ENCODE measurements around the gene PODN. TPM values are rescaled to one million over a fixed set of nuclear protein-coding genes. Genes with fewer than 3 reads are reported as not detected.
A peak's percentile ranks its signal among the peaks of the same experiment; 100 is the strongest.

The PODN gene
- total and polyA plus RNA-seq, 5 donors = 36.5 to 62.4 (median 41.6) TPM

GRCh38 chr1:53110370-53111072, 48.5 kb downstream of the PODN start:
- H3K9me3 ChIP-seq (ENCODE audit: control insufficient read depth, low read length) = no peaks in the 10 kb centered on the region
- WGBS = 74% methylated on average over 18 of the region's 18 CpGs
- H3K27me3 ChIP-seq (ENCODE audit: control insufficient read depth, insufficient read depth) = no peaks in the 10 kb centered on the region
- H3K4me3 ChIP-seq (ENCODE audit: low read length) = no peak overlapping the region
- DNase-seq = no peak
- peak in 1 of 2 donors; percentile 15 for ATAC-seq
- intact Hi-C loops (cut with DNase I) = loop anchor here in 1 of 4 donors (10.0 kb wide), 1 partner anchor 64 kb away; no protein-coding TSS in a partner anchor
- no peak overlapping the region for H3K27ac ChIP-seq (ENCODE audit: low read length)
- no peaks in the 10 kb centered on the region for H3K4me1 ChIP-seq (ENCODE audit: control insufficient read depth, insufficient read depth, low read length)

GRCh38 chr1:53111073-53111556, 49.1 kb downstream of the PODN start:
- H3K27ac ChIP-seq (ENCODE audit: low read length) = no peak overlapping the region
- no peaks in the 10 kb centered on the region for H3K9me3 ChIP-seq (ENCODE audit: control insufficient read depth, low read length)
- DNase-seq (no peak), ATAC-seq (no peak)
- H3K4me3 ChIP-seq (ENCODE audit: low read length) = no peak overlapping the region
- H3K4me1 ChIP-seq (ENCODE audit: control insufficient read depth, insufficient read depth, low read length) = no peaks in the 10 kb centered on the region
- intact Hi-C loops (cut with DNase I) = loop anchor here in 1 of 4 donors (10.0 kb wide), 1 partner anchor 64 kb away; no protein-coding TSS in a partner anchor
- no peaks in the 10 kb centered on the region for H3K27me3 ChIP-seq (ENCODE audit: control insufficient read depth, insufficient read depth)
- WGBS = 61% methylated on average over 10 of the region's 10 CpGs

GRCh38 chr1:53111693-53112092, 49.7 kb downstream of the PODN start:
- intact Hi-C loops (cut with DNase I) = loop anchor here in 1 of 4 donors (10.0 kb wide), 1 partner anchor 63 kb away; no protein-coding TSS in a partner anchor
- no peak overlapping the region for H3K27ac ChIP-seq (ENCODE audit: low read length)
- WGBS = 75% methylated on average over 5 of the region's 5 CpGs
- no peak overlapping the region for H3K4me3 ChIP-seq (ENCODE audit: low read length)
- H3K4me1 ChIP-seq (ENCODE audit: control insufficient read depth, insufficient read depth, low read length) = no peaks in the 10 kb centered on the region
- no peaks in the 10 kb centered on the region for H3K27me3 ChIP-seq (ENCODE audit: control insufficient read depth, insufficient read depth)
- no peaks in the 10 kb centered on the region for H3K9me3 ChIP-seq (ENCODE audit: control insufficient read depth, low read length)
- ATAC-seq (no peak), DNase-seq (no peak)

- ATAC-seq (no peak), DNase-seq (no peak)
- H3K27me3 ChIP-seq (ENCODE audit: control insufficient read depth, insufficient read depth) = no peaks in the 10 kb centered on the region
- no peaks in the 10 kb centered on the region for H3K4me1 ChIP-seq (ENCODE audit: control insufficient read depth, insufficient read depth, low read length)
- H3K27ac ChIP-seq (ENCODE audit: low read length) = no peak overlapping the region
- intact Hi-C loops (cut with DNase I) = loop anchor here in 1 of 4 donors (10.0 kb wide), 1 partner anchor 62 kb away; no protein-coding TSS in a partner anchor
- 69% methylated on average over 2 of the region's 2 CpGs for WGBS
- H3K9me3 ChIP-seq (ENCODE audit: control insufficient read depth, low read length) = no peaks in the 10 kb centered on the region
- no peak overlapping the region for H3K4me3 ChIP-seq (ENCODE audit: low read length)
Measured at GRCh38 chr1:53112271-53112774, 50.3 kb downstream of the PODN start.

- intact Hi-C loops (cut with DNase I) = loop anchor here in 1 of 4 donors (10.0 kb wide), 1 partner anchor 62 kb away; no protein-coding TSS in a partner anchor
- Histone ChIP-seq H3K9me3 (ENCODE audit: control insufficient read depth, low read length) (no peaks in the 10 kb centered on the region), H3K4me3 (ENCODE audit: low read length) (no peak overlapping the region), H3K27me3 (ENCODE audit: control insufficient read depth, insufficient read depth) (no peaks in the 10 kb centered on the region), H3K4me1 (ENCODE audit: control insufficient read depth, insufficient read depth, low read length) (no peaks in the 10 kb centered on the region), H3K27ac (ENCODE audit: low read length) (no peak overlapping the region)
- ATAC-seq (no peak), DNase-seq (peak in 1 of 3 donors; percentile 8)
- WGBS = 87% methylated on average over 4 of the region's 4 CpGs
Measured at GRCh38 chr1:53112861-53113260, 50.8 kb downstream of the PODN start.

GRCh38 chr1:53114090-53114489, 52.1 kb downstream of the PODN start:
- no peaks in the 10 kb centered on the region for H3K27me3 ChIP-seq (ENCODE audit: control insufficient read depth, insufficient read depth)
- ATAC-seq (no peak), DNase-seq (no peak)
- intact Hi-C loops (cut with DNase I) = loop anchor here in 1 of 4 donors (10.0 kb wide), 1 partner anchor 61 kb away; no protein-coding TSS in a partner anchor
- 95% methylated on average over 6 of the region's 6 CpGs for WGBS
- H3K9me3 ChIP-seq (ENCODE audit: control insufficient read depth, low read length) = no peaks in the 10 kb centered on the region
- no peaks in the 10 kb centered on the region for H3K4me1 ChIP-seq (ENCODE audit: control insufficient read depth, insufficient read depth, low read length)
- no peak overlapping the region for H3K27ac ChIP-seq (ENCODE audit: low read length)
- H3K4me3 ChIP-seq (ENCODE audit: low read length) = no peak overlapping the region

DNA sequence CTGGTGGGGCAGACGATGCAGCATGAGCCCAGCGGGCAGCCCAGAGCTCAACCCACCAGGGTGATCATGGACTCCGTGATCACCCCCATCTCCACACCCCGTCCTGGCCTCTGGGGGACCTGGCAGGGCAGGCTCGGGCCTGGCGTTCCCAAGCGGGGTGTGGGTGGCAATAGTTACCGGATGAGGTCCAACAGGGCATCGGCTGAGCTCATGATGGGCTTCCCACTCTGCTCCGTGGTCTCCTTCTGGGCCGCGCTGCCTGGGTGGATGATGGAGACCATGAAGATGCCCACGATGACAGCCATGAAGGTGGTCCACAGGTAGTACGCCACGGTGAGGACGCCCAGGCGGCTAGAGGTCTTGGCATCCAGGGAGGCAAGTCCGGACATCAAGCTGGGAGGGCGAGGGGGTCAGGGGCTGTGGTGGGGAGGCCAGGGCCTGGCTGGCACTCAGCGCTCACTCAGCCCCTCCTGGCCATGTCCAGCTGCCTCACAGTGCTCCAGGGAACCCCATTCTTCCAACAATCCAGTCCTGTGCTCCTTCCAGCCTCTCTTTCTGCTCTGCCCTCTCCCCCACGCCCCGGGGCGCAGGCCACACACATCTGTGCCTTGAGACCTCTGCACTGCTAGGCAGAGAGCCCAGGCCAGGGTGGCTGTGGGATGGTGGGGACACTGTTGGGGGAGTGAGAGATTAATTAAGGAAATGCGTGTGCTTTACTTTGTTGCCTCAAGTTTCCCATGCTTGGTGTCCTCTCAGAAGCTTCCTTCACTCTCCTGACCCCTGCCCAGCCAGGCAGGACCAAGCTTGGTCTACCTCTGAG, 52.8 kb downstream of the PODN start:
- ATAC-seq = peak in 1 of 2 donors; percentile 5
- H3K4me3 ChIP-seq (ENCODE audit: low read length) = no peak overlapping the region
- no peaks in the 10 kb centered on the region for H3K4me1 ChIP-seq (ENCODE audit: control insufficient read depth, insufficient read depth, low read length)
- H3K9me3 ChIP-seq (ENCODE audit: control insufficient read depth, low read length) = no peaks in the 10 kb centered on the region
- H3K27me3 ChIP-seq (ENCODE audit: control insufficient read depth, insufficient read depth) = no peaks in the 10 kb centered on the region
- 93% methylated on average over 24 of the region's 24 CpGs for WGBS
- intact Hi-C loops (cut with DNase I) = loop anchor here in 1 of 4 donors (10.0 kb wide), 1 partner anchor 60 kb away; no protein-coding TSS in a partner anchor
- H3K27ac ChIP-seq (ENCODE audit: low read length) = no peak overlapping the region
- DNase-seq = peak in 2 of 3 donors; percentile 32 to 54

GRCh38 chr1:53115403-53116306, 53.6 kb downstream of the PODN start:
- H3K27me3 ChIP-seq (ENCODE audit: control insufficient read depth, insufficient read depth) = no peaks in the 10 kb centered on the region
- ATAC-seq (peak; percentile 40 to 41), DNase-seq (peak in 2 of 3 donors; percentile 69 to 82)
- H3K9me3 ChIP-seq (ENCODE audit: control insufficient read depth, low read length) = no peaks in the 10 kb centered on the region
- no peak overlapping the region for H3K27ac ChIP-seq (ENCODE audit: low read length)
- no peak overlapping the region for H3K4me3 ChIP-seq (ENCODE audit: low read length)
- intact Hi-C loops (cut with DNase I) = loop anchor here in 1 of 4 donors (10.0 kb wide), 1 partner anchor 59 kb away; no protein-coding TSS in a partner anchor
- WGBS = 45% methylated on average over 20 of the region's 20 CpGs
- H3K4me1 ChIP-seq (ENCODE audit: control insufficient read depth, insufficient read depth, low read length) = no peaks in the 10 kb centered on the region

GRCh38 chr1:53116307-53116810, 54.3 kb downstream of the PODN start:
- 73% methylated on average over 9 of the region's 9 CpGs for WGBS
- no peak overlapping the region for H3K27ac ChIP-seq (ENCODE audit: low read length)

More at GRCh38 chr1:53116307-53116810, 54.3 kb downstream of the PODN start:
- Histone ChIP-seq H3K27me3 (ENCODE audit: control insufficient read depth, insufficient read depth) (no peaks in the 10 kb centered on the region), H3K9me3 (ENCODE audit: control insufficient read depth, low read length) (no peaks in the 10 kb centered on the region), H3K4me3 (ENCODE audit: low read length) (no peak overlapping the region), H3K4me1 (ENCODE audit: control insufficient read depth, insufficient read depth, low read length) (no peaks in the 10 kb centered on the region)
- intact Hi-C loops (cut with DNase I) = loop anchor here in 1 of 4 donors (10.0 kb wide), 1 partner anchor 58 kb away; no protein-coding TSS in a partner anchor
- peak in 1 of 3 donors; percentile 44 for DNase-seq
- ATAC-seq = no peak
